Activated naive CD8-positive, alpha-beta T cell treated with anti-CD3 and anti-CD28 coated beads, Interleukin-2, amount 50 U/mL, for 24 hours (primary cell): ENCODE results near the gene ZBTB47.

ENCODE experiments used
- ATAC-seq: fragments of 150-1000 bp; cut with Tn5 transposase; one replicate; pipeline ENCODE4 v1.10.0; 2021
- DNase-seq: peaks from one replicate; pipeline ENCODE4 v3.0.0; 2021
- H3K27ac Mint-ChIP-seq: one replicate; pipeline ENCODE4 v1.8.0; 2021; ENCODE audit warnings: mild to moderate bottlenecking, mixed read lengths
- H3K27me3 Mint-ChIP-seq: one replicate; pipeline ENCODE4 v1.8.0; 2021; ENCODE audit warnings: mixed read lengths
- H3K36me3 Mint-ChIP-seq: one replicate; pipeline ENCODE4 v1.8.0; 2021; ENCODE audit warnings: low read depth, mixed read lengths
- H3K4me1 Mint-ChIP-seq: one replicate; pipeline ENCODE4 v1.8.0; 2021; ENCODE audit warnings: mixed read lengths
- H3K4me3 Mint-ChIP-seq: one replicate; pipeline ENCODE4 v1.8.0; 2021; ENCODE audit warnings: mild to moderate bottlenecking, moderate library complexity, mixed read lengths
- H3K9me3 Mint-ChIP-seq: one replicate; pipeline ENCODE4 v1.8.0; 2021; ENCODE audit warnings: mixed read lengths

The ZBTB47 gene

DNA sequence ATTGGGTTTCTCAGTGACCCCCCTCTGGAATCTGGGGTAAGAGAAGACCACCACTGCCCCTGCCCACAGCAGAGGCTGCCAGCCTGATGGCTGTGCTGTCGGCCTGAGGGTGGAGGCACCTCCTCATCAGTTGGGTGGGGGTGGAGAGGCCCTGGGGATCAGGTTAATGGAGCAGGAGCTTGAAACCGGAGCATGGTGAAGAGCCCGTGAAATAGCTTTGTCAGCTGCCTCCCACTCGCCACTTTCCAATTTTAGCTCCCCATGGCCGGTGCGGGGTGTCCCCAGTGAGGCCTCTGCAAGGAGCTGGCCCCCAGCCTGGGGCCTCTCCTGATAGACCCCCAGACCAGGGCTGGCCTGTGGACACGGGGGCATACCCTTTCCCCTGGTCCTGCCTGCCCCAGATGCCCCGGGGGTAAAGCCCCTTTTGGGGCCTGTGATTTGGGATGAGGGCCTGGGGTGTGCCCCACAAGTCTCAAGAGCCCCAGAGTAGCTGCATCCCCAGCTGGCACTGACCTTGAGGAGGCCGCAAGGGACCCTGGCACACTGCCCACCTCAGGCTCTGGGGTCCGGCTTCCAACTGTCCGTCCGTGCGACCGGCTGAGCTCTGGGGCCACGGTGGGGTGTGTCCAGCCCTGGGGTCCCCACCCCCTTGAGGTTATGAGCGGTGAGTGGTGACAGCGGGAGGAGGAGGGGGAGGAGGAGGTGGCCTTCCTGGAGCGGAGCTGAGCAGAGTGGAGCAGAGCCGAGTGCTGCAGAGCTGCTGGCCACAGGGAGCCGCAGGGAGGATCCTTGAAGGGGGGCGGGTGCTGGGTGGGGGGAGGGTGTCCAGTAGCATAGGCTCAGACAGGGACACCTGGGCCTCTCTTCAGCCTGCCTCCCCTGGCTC is 48.8 kb downstream of the ZBTB47 start, which contains the start of gene HHATL:
TSS of gene HHATL (minus strand) at position 733 of the 886 bp plus-strand sequence. CDS start 1,972 bp downstream, outside the sequence.
- H3K27me3 Mint-ChIP-seq, result peaks cover 5% of the 10 kb centered on the region
- H3K4me3 Mint-ChIP-seq, result no peak within 1 kb of the TSS
- ATAC-seq (no peak), DNase-seq (no peak)
- no peaks in the 10 kb centered on the region for H3K36me3 Mint-ChIP-seq
- H3K27ac Mint-ChIP-seq, result no peak within 1 kb of the TSS
- H3K4me1 Mint-ChIP-seq, result peaks cover 2% of the 10 kb centered on the region
- no peaks in the 10 kb centered on the region for H3K9me3 Mint-ChIP-seq

DNA sequence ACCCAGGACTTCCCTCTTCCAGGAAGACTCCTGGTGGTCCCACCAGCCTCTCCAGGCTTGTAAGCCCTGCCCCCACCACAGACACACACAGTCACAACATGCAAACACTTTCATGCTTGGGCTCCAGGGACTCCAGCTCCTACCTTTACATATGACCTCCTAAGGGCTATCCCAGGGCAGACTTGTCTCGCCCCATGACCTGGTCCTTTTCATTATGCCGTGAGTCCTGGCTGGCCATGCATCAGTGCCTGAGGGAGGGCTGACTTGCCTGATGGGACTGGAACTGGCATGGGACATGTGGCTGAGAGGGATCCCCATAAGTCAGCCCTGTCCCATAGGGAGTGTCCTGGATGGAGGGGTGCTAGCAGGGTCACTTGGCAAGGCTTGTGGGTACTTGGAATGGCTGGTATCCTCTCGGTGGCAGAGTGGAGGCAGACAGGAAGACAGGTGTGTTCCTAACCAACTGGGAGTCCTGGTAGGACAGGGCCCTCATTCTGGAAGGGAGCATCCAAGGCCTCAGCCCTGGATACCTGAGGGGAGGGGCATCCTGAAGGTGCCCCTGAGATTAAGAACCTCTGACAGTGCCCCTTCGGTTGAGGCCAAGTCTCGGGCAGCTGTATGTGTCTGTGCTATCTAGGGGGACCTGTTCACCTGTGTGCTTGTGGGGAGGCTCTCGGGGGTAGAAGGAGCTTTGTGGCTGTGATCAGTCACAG is 49.6 kb downstream of the ZBTB47 start:
- Mint-ChIP-seq H3K36me3 (no peaks in the 10 kb centered on the region), H3K27me3 (peaks cover 5% of the 10 kb centered on the region), H3K4me3 (no peak overlapping the region), H3K9me3 (no peaks in the 10 kb centered on the region), H3K4me1 (peaks cover 2% of the 10 kb centered on the region), H3K27ac (no peak overlapping the region)
- ATAC-seq, result no peak
- no peak for DNase-seq

DNA sequence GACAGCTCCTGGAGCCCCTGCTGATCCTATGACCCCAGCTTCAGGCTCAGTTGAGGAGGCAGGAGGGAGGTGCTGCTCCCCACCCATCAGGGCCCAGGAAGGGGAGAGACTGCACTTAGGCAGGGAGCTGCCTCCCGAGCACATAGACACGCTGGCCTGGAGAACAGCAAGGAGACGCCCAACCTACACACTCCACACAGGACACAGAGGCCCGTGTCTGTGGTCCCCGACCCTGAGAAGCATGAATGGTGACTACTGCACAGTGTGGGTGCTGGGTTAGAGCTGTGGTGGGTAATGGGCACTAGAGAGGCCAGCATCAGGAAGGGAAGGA is 50.2 kb downstream of the ZBTB47 start:
- Mint-ChIP-seq H3K27me3 (peaks cover 5% of the 10 kb centered on the region), H3K4me3 (no peak overlapping the region), H3K36me3 (no peaks in the 10 kb centered on the region), H3K4me1 (peaks cover 2% of the 10 kb centered on the region), H3K9me3 (no peaks in the 10 kb centered on the region), H3K27ac (no peak overlapping the region)
- ATAC-seq (no peak), DNase-seq (no peak)

DNA sequence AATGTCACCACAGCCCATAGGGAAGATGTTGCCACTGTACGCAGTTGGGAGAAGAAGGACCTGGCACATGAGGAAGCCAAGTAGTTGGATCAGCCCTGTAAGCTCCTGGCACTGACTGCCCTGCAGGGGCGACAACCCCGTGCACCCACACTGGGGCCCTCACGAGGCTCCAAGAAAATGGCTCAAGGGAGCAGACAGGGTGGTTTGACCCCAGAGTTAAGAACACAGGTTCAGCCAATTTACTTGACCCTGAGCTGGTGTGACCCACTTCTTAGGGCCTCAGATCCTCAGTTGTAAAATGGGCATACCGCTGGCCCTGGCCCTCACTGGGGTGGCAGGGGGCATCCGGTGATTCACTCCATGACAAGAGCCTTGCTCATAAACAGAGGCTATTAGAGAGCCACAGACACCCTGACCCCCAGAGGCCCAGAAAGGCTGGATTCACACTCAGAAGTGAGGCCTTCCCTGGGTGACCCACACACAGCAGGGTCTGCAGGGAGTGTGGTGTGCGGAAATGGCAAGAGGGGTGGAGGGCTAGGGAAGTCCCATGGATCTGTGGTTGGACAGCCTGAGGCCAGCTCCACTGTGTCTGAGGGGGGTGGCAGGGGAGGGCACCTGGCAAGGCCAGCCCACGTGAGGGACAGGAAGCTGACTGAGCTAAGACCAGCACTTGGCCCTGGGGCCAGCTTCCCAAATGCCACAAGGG is 50.8 kb downstream of the ZBTB47 start:
- H3K4me1 Mint-ChIP-seq, result no peaks in the 10 kb centered on the region
- no peak overlapping the region for H3K27ac Mint-ChIP-seq
- no peak overlapping the region for H3K4me3 Mint-ChIP-seq
- no peaks in the 10 kb centered on the region for H3K36me3 Mint-ChIP-seq
- ATAC-seq (no peak), DNase-seq (no peak)
- peaks cover 5% of the 10 kb centered on the region for H3K27me3 Mint-ChIP-seq
- H3K9me3 Mint-ChIP-seq, result no peaks in the 10 kb centered on the region

DNA sequence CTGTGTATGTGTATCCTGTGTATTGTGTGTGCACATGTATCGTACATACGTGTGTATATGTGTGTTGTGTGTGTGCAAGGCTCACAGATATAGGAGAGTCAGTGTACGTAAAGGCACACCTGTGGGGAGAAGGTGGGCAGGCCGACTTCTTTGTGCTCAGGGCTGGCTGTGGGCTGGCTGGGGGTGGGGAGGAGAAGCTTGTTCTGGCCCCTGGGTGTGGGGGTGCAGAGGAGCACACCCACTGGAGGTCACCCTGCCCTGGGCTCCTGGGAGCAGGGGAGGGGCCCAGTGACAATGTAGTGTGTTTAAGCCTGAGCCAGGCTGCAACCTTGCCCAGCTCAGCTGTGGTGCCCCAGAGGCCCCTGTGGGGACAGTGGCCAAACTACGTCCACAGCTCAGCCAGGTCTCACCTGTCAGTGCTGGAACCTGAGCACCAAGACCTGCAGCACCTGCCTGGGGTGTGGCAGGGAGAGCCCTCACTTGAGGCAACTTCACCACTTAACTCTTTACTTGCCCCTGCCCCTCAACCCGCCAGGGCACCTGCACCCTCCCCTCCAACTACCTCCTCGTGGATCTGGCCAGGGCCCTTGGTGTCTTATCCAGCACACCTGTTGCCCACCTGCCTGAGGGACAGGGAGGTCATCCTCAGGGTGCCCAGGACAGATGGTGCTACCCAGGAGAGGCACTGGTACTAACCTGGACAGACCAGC is 51.7 kb downstream of the ZBTB47 start:
- no peak for DNase-seq
- Mint-ChIP-seq H3K36me3 (no peaks in the 10 kb centered on the region), H3K27ac (no peak overlapping the region), H3K4me1 (no peaks in the 10 kb centered on the region), H3K27me3 (peaks cover 5% of the 10 kb centered on the region), H3K9me3 (no peaks in the 10 kb centered on the region), H3K4me3 (no peak overlapping the region)
- no peak for ATAC-seq

DNA sequence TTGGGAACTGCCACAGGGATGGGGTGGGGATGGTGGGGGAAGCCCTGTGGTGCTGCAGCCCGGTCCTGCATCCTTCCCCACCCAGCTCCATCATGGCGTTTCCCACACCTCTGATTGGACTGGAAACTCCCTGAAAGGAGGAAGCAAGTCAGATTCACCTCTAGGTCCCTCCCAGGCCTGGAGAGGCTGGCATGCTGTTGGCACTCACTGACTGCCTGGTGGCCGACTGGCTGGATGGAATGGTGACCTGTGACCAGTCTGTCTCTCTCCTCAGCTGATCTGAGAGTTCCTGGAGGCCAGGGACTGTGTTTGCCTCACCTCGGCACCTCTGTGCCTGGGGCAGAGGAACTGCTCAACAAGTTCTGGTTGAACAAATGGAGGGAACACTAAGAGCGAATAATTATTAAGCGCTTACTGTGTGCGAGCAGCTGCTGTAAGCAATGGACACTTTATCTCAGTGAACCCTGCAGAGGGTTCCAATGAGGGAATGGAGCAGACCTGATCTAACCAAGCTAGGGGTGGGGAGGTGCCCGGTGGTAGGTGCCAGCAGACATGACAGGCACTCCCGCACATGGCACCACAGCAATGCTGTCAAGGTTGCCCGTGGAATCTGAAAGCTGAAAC is 52.6 kb downstream of the ZBTB47 start:
- peaks cover 5% of the 10 kb centered on the region for H3K27me3 Mint-ChIP-seq
- ATAC-seq (no peak), DNase-seq (no peak)
- no peak overlapping the region for H3K4me3 Mint-ChIP-seq
- H3K4me1 Mint-ChIP-seq, result no peaks in the 10 kb centered on the region
- H3K27ac Mint-ChIP-seq, result no peak overlapping the region
- no peaks in the 10 kb centered on the region for H3K36me3 Mint-ChIP-seq
- no peaks in the 10 kb centered on the region for H3K9me3 Mint-ChIP-seq

DNA sequence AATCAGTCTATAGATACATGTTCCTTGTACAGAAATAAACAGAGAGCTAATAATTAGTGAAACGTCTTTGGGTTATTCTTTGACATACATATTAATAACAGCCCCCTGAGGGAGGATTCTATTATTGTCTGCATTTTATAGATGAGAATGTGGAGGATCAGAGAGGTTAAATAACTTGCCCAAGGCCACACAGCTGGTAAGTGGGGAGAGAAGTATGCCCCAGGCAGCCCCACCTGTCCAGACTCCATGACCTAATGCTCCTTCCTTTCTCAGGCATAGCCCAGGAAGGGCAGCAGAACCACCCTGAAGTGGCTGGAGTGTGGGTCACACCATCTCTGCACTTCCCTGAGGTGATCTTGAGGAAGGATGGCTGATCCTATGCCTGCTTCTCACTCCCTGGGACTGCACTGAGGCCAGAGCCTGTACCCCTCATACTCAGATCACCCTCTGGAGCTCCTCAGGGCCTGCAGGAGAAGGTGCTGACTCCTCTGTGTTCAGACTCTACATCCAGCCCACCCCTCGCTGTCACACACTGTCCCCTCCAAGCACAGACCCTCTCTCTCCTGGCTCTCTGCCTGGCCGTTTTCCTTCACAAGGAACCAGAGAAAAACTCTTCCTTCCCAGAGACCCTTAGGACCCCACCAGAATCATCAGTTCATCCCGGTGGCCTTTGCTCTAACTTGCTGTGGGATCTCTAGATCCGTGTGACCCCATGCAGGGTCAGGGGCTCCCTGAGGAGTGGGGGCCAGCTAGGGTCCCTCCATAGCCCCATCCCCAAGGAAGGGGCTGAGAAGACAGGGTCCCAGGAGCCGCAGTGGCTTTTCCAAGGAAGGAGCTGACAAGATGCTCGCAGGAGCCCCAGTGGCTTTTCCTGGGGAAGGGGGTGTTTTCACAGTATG is 53.5 kb downstream of the ZBTB47 start:
- peaks cover 5% of the 10 kb centered on the region for H3K27me3 Mint-ChIP-seq
- H3K27ac Mint-ChIP-seq, result no peak overlapping the region

DNA sequence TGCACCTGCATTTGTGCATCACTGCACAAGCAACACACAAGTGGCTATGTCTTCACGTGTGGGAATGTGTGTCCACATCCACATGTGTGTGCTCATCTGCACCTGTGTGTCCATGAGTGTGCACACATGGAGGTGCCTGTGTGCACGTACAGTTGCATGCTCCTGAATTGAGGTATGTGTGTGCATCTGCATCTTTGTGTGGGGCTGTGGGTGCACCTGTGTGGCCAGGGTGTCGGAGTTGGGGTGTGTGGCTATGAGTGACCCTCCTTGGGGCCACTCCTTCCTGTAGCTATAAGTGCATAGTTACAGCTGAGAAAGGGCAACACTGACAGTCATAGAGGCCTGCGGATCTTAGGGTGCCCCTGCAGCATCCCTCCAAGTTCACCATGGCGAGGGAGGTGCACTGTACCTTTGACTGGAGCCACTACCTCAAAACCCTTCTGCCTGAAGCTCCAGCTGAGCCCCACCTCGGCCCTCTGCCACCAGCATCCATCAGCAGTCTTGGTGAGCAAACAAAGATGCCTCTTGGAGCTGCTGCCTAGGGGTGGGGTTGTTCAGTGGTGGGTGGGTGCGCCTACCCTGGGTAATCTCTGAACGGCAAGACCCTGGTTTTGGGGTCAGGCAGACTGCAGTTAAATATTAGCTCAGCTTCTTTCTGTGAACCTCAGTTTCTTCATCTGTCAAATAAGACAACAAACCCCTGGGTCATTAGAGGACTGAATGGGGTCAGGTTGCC is 54.3 kb downstream of the ZBTB47 start:
- Mint-ChIP-seq H3K9me3 (no peaks in the 10 kb centered on the region), H3K36me3 (no peaks in the 10 kb centered on the region)
- DNase-seq, result no peak

More for the DNA sequence above, 53.5 kb downstream of the ZBTB47 start:
- Mint-ChIP-seq H3K4me3 (no peak overlapping the region), H3K9me3 (no peaks in the 10 kb centered on the region), H3K36me3 (no peaks in the 10 kb centered on the region), H3K4me1 (no peaks in the 10 kb centered on the region)
- ATAC-seq (no peak), DNase-seq (no peak)

DNA sequence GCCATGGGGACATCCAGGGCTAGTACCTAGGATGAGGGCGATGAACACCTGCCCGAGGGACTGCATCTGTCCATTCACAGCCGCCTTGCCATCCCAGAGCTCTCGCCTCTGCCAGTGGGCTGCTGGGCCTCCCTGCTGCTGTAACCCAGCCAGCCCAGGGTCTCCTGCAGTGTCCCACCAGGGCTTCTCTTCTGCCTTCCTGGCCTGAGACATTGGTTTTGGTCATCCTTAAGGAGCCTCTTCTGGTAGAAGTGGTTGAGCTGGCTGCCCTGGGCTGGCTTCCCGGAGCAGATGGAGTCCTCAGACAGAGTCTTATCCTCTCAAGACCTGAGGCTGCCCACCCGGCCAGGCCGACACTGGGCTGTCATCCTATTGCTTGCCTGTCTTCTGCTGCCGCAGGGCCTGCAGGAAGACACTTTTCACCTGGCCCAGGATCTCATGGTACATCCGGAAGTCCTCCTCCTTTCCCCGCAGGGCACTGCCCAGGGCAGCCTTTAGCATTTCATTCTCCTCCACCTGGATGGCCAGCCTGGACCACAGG is 55.2 kb downstream of the ZBTB47 start:
- ATAC-seq (no peak), DNase-seq (no peak)
- H3K36me3 Mint-ChIP-seq, result no peaks in the 10 kb centered on the region
- H3K27ac Mint-ChIP-seq, result no peak overlapping the region
- H3K4me1 Mint-ChIP-seq, result no peaks in the 10 kb centered on the region
- H3K9me3 Mint-ChIP-seq, result no peaks in the 10 kb centered on the region
- H3K27me3 Mint-ChIP-seq, result peaks cover 5% of the 10 kb centered on the region
- no peak overlapping the region for H3K4me3 Mint-ChIP-seq

More for the DNA sequence above, 54.3 kb downstream of the ZBTB47 start:
- Mint-ChIP-seq H3K27me3 (peaks cover 5% of the 10 kb centered on the region), H3K27ac (no peak overlapping the region), H3K4me1 (no peaks in the 10 kb centered on the region), H3K4me3 (no peak overlapping the region)
- peak; percentile 8 for ATAC-seq

DNA sequence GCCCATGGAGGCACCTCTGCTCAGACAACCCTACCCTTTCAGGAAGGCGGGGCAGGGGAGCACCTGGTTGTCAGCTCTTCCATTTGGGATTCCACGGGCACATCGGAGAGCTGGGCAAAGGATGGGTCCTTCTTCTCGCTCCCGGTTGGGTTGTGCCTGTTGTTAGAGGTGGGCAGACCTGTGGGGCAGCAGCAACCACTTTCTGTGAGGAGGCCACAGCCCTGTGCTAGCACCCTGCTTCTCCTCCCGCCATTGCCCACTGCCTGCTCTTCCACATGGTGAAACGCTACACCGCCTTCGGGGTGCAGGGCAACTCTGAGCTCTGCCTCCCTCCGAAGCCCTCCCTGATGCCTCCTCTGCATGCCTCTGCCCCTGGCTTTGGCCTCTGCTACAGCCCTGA is 56.1 kb downstream of the ZBTB47 start:
- Mint-ChIP-seq H3K27ac (no peak overlapping the region), H3K4me1 (no peaks in the 10 kb centered on the region), H3K9me3 (no peaks in the 10 kb centered on the region), H3K36me3 (no peaks in the 10 kb centered on the region), H3K27me3 (peaks cover 4% of the 10 kb centered on the region), H3K4me3 (no peak overlapping the region)
- no peak for DNase-seq
- ATAC-seq, result no peak

DNA sequence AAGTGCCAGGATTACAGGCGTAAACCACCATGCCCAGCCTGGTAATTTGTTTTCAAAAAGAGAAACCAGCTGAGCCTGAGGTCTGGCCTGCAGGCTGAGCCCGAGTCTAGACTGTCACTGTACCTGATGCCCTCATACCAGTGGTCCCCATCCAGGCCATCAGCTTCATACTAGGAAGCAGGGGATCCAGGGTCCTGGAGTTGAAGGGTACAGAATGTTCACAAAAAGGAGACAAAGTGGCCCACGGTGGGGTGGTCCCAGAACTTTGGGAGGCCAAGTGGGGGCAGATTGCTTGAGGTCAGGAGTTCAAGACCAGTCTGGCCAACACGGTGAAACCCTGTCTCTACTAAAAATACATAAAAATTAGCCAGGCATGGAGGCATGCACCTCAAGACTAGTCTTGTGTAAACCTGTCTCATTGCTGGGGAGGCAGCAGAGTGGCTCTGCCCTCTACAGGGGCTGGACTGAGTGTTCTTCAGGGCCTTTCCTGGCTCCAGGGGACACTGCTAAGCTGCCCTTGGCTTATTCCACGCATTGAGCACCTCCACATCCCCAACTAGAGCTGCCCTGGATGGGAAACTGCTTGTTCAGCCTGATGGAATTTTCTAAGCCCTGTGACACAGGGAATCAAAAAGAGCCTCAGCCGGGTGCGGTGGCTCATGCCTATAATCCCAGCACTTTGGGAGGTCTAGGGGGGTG is 57.0 kb downstream of the ZBTB47 start:
- H3K4me3 Mint-ChIP-seq, result no peak overlapping the region
- no peaks in the 10 kb centered on the region for H3K9me3 Mint-ChIP-seq
- DNase-seq, result no peak
- no peaks in the 10 kb centered on the region for H3K36me3 Mint-ChIP-seq
- peaks cover 1% of the 10 kb centered on the region for H3K27me3 Mint-ChIP-seq
- H3K27ac Mint-ChIP-seq, result no peak overlapping the region
- H3K4me1 Mint-ChIP-seq, result no peaks in the 10 kb centered on the region
- no peak for ATAC-seq
